Body of pancreas (tissue), 4 donors: ENCODE data around the gene ZNF236. TPM values are rescaled to one million over a fixed set of nuclear protein-coding genes. Genes with fewer than 3 reads are reported as not detected.

Source experiments
- ATAC-seq: fragments of 150-250 bp; one replicate; pipeline ENCODE4 v1.9.1; 2016
- DNase-seq, 4 donors: peaks; one replicate each; pipeline ENCODE4 v3.0.0-alpha.2; 2019
- H3K27ac ChIP-seq, 4 donors: fragments of 200-600 bp; sonication (generic); 1 replicate in 3 of 4; 2 replicates in 1 of 4; pipeline versions ENCODE4 v1.5.1 to v1.6.1; 2016 to 2019; ENCODE audit warnings: mild to moderate bottlenecking in 1 of 4, mixed read lengths in 1 of 4, moderate library complexity in 1 of 4
- H3K27me3 ChIP-seq, 2 donors: fragments of 200-600 bp; sonication (generic); one replicate each; pipeline ENCODE4 v1.6.0; 2016; ENCODE audit warnings: mild to moderate bottlenecking in 1 of 2
- H3K36me3 ChIP-seq, 2 donors: fragments of 200-600 bp; sonication (generic); replicated peaks in 1 of 2; 2 replicates each; pipeline ENCODE4 v1.5.1; 2016; ENCODE audit warnings: low read depth in 2 of 2; ENCODE audit not compliant: insufficient read depth in 1 of 2
- H3K4me1 ChIP-seq: fragments of 200-600 bp; sonication (generic); one replicate; pipeline ENCODE4 v1.6.0; 2016
- H3K4me3 ChIP-seq, 2 donors: fragments of 200-600 bp; sonication (generic); 1 replicate in 1 of 2; 2 replicates in 1 of 2; pipeline ENCODE4 v1.5.1; 2016 to 2019
- H3K9me3 ChIP-seq, 3 donors: fragments of 200-600 bp; sonication (generic); 1 replicate in 2 of 3; 2 replicates in 1 of 3; pipeline ENCODE4 v1.5.1; 2016
- POLR2A ChIP-seq, 3 donors: fragments of 450-650 bp; IDR thresholded peaks; one replicate each; pipeline ENCODE4 v1.6.1; 2016; ENCODE audit warnings: antibody characterized with exemption in 3 of 3, mild to moderate bottlenecking in 2 of 3
- WGBS, 2 donors: methylation state at CpG; one replicate each; pipeline ENCODE4 v1.1.5; 2017; 5-methylcytosine and 5-hydroxymethylcytosine counted together
- intact Hi-C: fragments of 100-400 bp; cut with DNase I; formaldehyde crosslinking; loops from one replicate; pipeline ENCODE4 v1.15.1; 2023
- total RNA-seq, 2 donors: library from RNA; depleted of rRNA; stranded (reverse); fragments of >200 nt; gene quantifications; one replicate each; pipeline ENCODE4 v1.1.0, GENCODE V29; 2016
- TF ChIP-seq, protein P1 (sequence below), 7 experiments: fragments of 450-650 bp in 4 of 7; fragments of 200-600 bp in 3 of 7; sonication (generic) in 3 of 7; IDR thresholded peaks; one replicate each; pipeline ENCODE4 v1.5.1; 2016 to 2019; ENCODE audit warnings: antibody characterized with exemption in 7 of 7

Gene ZNF236
- total RNA-seq, 2 donors from 2014 or later: 9.6 to 22.7 TPM

DNA sequence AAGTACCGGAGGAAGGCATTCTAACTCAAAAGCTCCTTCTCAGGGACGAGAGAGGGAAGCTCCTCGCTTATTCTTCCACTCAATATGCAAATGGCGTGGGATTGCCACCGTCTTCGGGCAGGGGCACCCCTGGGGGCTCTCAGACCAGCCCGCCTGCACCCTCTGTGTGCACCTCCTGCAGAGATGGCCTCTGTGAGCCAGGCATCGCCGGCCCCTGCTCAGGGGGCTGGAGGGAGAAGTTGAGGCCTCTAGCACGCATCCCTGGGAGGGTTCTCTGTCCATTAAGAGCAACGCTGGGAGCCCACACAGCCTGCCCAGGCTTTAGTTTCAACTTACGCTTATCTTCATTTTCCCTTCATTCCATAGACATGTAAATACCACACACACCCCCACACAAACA lies 184.9 kb downstream of the ZNF236 start:
- Histone ChIP-seq H3K9me3 (no peaks in the 10 kb centered on the region), H3K27me3 (no peaks in the 10 kb centered on the region), H3K36me3 (peaks cover 0 to 2% of the 10 kb centered on the region in 2 donors), H3K27ac (peak overlapping the region in 1 of 4 donors; percentile 27), H3K4me3 (no peak overlapping the region), H3K4me1 (no peaks in the 10 kb centered on the region)
- WGBS, 2 donors: 76 to 77% methylated on average over 9 to 12 of the region's 12 CpGs
- TF ChIP-seq POLR2A (IDR thresholded peaks at IDR 0.05): no peak
- TF ChIP-seq, protein P1, sequence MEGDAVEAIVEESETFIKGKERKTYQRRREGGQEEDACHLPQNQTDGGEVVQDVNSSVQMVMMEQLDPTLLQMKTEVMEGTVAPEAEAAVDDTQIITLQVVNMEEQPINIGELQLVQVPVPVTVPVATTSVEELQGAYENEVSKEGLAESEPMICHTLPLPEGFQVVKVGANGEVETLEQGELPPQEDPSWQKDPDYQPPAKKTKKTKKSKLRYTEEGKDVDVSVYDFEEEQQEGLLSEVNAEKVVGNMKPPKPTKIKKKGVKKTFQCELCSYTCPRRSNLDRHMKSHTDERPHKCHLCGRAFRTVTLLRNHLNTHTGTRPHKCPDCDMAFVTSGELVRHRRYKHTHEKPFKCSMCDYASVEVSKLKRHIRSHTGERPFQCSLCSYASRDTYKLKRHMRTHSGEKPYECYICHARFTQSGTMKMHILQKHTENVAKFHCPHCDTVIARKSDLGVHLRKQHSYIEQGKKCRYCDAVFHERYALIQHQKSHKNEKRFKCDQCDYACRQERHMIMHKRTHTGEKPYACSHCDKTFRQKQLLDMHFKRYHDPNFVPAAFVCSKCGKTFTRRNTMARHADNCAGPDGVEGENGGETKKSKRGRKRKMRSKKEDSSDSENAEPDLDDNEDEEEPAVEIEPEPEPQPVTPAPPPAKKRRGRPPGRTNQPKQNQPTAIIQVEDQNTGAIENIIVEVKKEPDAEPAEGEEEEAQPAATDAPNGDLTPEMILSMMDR (IDR thresholded peaks at IDR 0.05): no peak
- ATAC-seq (no peak), DNase-seq (no peak)
- intact Hi-C loops: loop anchor here (5.0 to 10.0 kb wide), 2 partner anchors 205 to 648 kb away; no protein-coding TSS in a partner anchor

DNA sequence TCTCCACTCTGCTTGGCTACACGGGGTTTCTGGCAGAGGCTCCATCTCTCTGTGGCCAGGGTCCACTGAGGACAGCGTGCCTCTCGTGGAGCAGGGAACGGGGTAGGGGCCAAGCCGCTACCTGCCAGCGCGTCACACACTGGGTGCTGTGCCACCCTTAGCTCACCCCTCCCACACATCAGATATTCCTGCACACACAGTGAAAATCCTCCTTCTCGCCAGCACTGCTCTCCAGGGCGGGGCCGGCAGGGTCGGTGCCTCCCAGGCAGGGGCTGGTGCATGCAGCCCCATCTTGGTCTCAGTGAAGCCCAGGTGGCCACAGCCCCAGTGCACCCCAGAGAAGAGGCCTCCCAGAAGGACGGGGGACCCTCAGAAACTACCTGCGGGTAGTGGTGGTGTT lies 185.6 kb downstream of the ZNF236 start:
- intact Hi-C loops: loop anchor here (5.0 to 10.0 kb wide), 2 partner anchors 204 to 647 kb away; no protein-coding TSS in a partner anchor
- Histone ChIP-seq H3K36me3 (peaks cover 0 to 2% of the 10 kb centered on the region in 2 donors), H3K9me3 (no peaks in the 10 kb centered on the region), H3K4me3 (no peak overlapping the region), H3K27me3 (no peaks in the 10 kb centered on the region), H3K27ac (no peak overlapping the region), H3K4me1 (no peaks in the 10 kb centered on the region)
- no peak for ATAC-seq
- no peak for DNase-seq
- 94 to 100% methylated on average over 6 to 13 of the region's 13 CpGs for WGBS, 2 donors
- TF ChIP-seq POLR2A (IDR thresholded peaks at IDR 0.05): no peak
- TF ChIP-seq, protein P1 (IDR thresholded peaks at IDR 0.05): no peak

DNA sequence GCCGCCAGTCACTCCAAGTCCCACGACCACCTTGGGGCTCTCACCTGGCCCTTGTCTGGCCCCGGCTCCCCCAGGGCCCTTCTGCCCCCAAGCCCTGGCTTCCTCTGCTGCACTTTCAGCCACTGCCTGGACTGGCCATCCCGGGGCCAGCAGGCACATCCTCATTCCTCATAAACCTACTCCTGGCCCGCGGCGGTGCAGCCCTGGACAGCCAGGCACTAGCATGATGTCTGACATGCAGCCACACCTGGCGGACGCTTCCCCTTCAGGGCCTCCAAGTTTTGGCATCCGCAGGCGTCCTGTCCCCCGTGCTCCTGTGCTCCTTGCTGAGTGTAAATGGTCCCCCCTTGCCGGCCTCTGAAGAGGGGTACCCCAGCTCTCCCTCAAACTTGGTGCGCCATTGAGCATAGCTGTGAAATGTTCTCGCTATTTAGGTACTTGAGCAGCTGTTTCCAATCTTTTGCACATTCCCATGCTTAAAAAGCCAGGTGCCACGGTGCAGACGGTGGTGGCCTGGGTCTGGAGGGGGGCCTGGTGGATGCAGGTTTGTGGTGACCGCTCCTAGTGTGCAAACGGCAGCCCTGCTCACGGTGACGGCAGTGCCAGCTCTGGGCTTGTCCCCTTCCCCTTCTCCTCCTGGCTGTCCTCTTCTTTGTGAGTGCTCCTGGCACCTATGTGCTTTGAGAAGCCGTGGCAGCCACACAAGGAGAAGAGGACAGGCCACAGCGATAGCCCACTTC lies 186.4 kb downstream of the ZNF236 start:
- intact Hi-C loops: loop anchor here (5.0 to 10.0 kb wide), 2 partner anchors 204 to 646 kb away; no protein-coding TSS in a partner anchor
- DNase-seq: no peak
- WGBS, 2 donors: 89 to 95% methylated on average over 17 to 23 of the region's 23 CpGs

DNA sequence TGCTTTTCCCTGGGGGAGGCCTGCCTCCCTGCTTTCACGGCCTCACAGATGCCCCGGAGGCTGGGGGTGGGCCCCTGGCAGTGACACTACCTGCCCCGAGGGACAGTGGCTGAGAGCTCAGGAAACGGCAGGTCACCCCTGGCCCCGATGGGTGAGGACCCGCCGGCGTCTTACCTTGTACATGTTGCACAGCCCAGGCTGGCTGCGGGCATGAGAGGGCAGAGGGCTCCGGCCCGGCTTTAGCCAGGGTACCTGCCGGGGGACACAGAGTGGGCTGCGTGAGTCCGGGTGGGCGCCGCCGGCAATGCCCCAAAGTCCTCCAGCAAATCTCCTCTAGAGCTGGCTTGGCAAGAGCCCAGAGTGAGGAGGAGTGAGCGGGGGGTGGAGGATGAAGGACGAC lies 187.3 kb downstream of the ZNF236 start:
- 87 to 88% methylated on average over 14 to 19 of the region's 19 CpGs for WGBS, 2 donors
- DNase-seq (no peak), ATAC-seq (no peak)
- TF ChIP-seq POLR2A (IDR thresholded peaks at IDR 0.05): no peak
- TF ChIP-seq, protein P1 (IDR thresholded peaks at IDR 0.05): no peak
- no peaks in the 10 kb centered on the region for H3K9me3 ChIP-seq
- H3K36me3 ChIP-seq: peaks cover 0 to 2% of the 10 kb centered on the region in 2 donors
- no peak overlapping the region for H3K27ac ChIP-seq
- H3K4me3 ChIP-seq: no peak overlapping the region
- peaks cover 4% of the 10 kb centered on the region for H3K4me1 ChIP-seq
- intact Hi-C loops: loop anchor here (5.0 to 10.0 kb wide), 2 partner anchors 203 to 645 kb away; no protein-coding TSS in a partner anchor
- no peaks in the 10 kb centered on the region for H3K27me3 ChIP-seq

More for the DNA sequence above, 186.4 kb downstream of the ZNF236 start:
- H3K36me3 ChIP-seq: peaks cover 0 to 2% of the 10 kb centered on the region in 2 donors
- ATAC-seq: no peak
- H3K27ac ChIP-seq: no peak overlapping the region
- no peaks in the 10 kb centered on the region for H3K4me1 ChIP-seq
- no peak for TF ChIP-seq POLR2A (IDR thresholded peaks at IDR 0.05)
- TF ChIP-seq, protein P1 (IDR thresholded peaks at IDR 0.05): no peak
- H3K4me3 ChIP-seq: no peak overlapping the region
- H3K9me3 ChIP-seq: no peaks in the 10 kb centered on the region
- no peaks in the 10 kb centered on the region for H3K27me3 ChIP-seq
